Cardiac fibroblast (primary cell): Measurements from ENCODE around the gene SIDT1.
A peak's percentile ranks its signal among the peaks of the same experiment; 100 is the strongest.

Source experiments
- DNase-seq, 2 donors: peaks; one replicate each; pipeline versions ENCODE4 v3.0.0 to v3.0.0-alpha.2; 2010; ENCODE audit warnings: low read depth in 2 of 2
- H3K4me3 ChIP-seq, 2 donors: replicated peaks in 1 of 2; 1 replicate in 1 of 2; 2 replicates in 1 of 2; pipeline ENCODE4 v1.5.1; 2011; ENCODE audit warnings: low read depth in 2 of 2, low read length in 2 of 2, mild to moderate bottlenecking in 2 of 2, moderate library complexity in 1 of 2
- CTCF ChIP-seq: IDR thresholded peaks from one replicate; pipeline ENCODE4 v1.5.1; 2011; ENCODE audit warnings: low read depth, mild to moderate bottlenecking, low read length, inconsistent platforms

The SIDT1 gene

GRCh38 chr3:113662824-113663223 is 130.5 kb downstream of the SIDT1 start:
- no peak for TF ChIP-seq CTCF
- DNase-seq, result no peak
- no peak overlapping the region for H3K4me3 ChIP-seq

GRCh38 chr3:113663324-113663750 is 131.0 kb downstream of the SIDT1 start:
- DNase-seq, result no peak
- H3K4me3 ChIP-seq, result no peak overlapping the region
- TF ChIP-seq CTCF, result no peak

- no peak overlapping the region for H3K4me3 ChIP-seq
- TF ChIP-seq CTCF, result no peak
- no peak for DNase-seq
These were observed 131.4 kb downstream of the SIDT1 start for GRCh38 chr3:113663761-113664160.

GRCh38 chr3:113664523-113665094 is 132.3 kb downstream of the SIDT1 start:
- TF ChIP-seq CTCF, result no peak
- no peak for DNase-seq
- H3K4me3 ChIP-seq, result no peak overlapping the region

GRCh38 chr3:113668015-113668414 is 135.7 kb downstream of the SIDT1 start:
- H3K4me3 ChIP-seq, result no peak overlapping the region
- DNase-seq, result peak; percentile 17 to 34
- no peak for TF ChIP-seq CTCF

GRCh38 chr3:113673593-113673992 is 141.2 kb downstream of the SIDT1 start:
- H3K4me3 ChIP-seq, result no peak overlapping the region
- no peak for TF ChIP-seq CTCF
- DNase-seq, result no peak

- no peak overlapping the region for H3K4me3 ChIP-seq
- no peak for TF ChIP-seq CTCF
- no peak for DNase-seq
These were observed 143.9 kb downstream of the SIDT1 start for GRCh38 chr3:113676261-113676660.
